Vagina (tissue), 2 donors: ENCODE measurements around the gene YBX1.

ENCODE experiments used
- CTCF ChIP-seq, 3 experiments: fragments of 450-650 bp in 2 of 3; fragments of 200-600 bp in 1 of 3; sonication (generic) in 1 of 3; IDR thresholded peaks; one replicate each; pipeline ENCODE4 v1.5.1; 2017 to 2019; ENCODE audit warnings: antibody characterized with exemption in 3 of 3, mild to moderate bottlenecking in 2 of 3, moderate library complexity in 2 of 3
- POLR2A ChIP-seq, 2 donors: fragments of 450-650 bp; IDR thresholded peaks; one replicate each; pipeline ENCODE4 v1.6.1; 2017; ENCODE audit warnings: antibody characterized with exemption in 2 of 2, mild to moderate bottlenecking in 2 of 2, moderate library complexity in 2 of 2
- POLR2AphosphoS5 ChIP-seq, 2 donors: sonication (generic); formaldehyde crosslinking; IDR thresholded peaks; one replicate each; pipeline ENCODE4 v1.9.0; 2017; ENCODE audit warnings: antibody characterized with exemption in 2 of 2, mild to moderate bottlenecking in 2 of 2, low read depth in 1 of 2; ENCODE audit not compliant: insufficient read depth in 1 of 2

GRCh38 chr1:42742141-42742540 lies 59.9 kb downstream of the YBX1 start:
- TF ChIP-seq CTCF (IDR thresholded peaks at IDR 0.05) (no peak), POLR2AphosphoS5 (IDR thresholded peaks at IDR 0.05; ENCODE audit: insufficient read depth in 1 of 2, low read depth in 1 of 2) (no peak), POLR2A (IDR thresholded peaks at IDR 0.05) (no peak)
